D721Med (cell line): ENCODE results near the gene KCNJ3.

ENCODE experiments used
- DNase-seq: peaks from one replicate; pipeline ENCODE4 v3.0.0; 2011; ENCODE audit warnings: low spot score; ENCODE audit not compliant: insufficient read length
- FAIRE-seq: peaks from 2 replicates; lab custom pipeline; 2011; peaks lifted over from hg19 to GRCh38; lab: Jason Lieb, UNC
- CTCF ChIP-seq: IDR thresholded peaks from 2 replicates; pipeline ENCODE4 v1.5.1; 2012; ENCODE audit warnings: mild to moderate bottlenecking, control low read depth; ENCODE audit not compliant: insufficient read depth; ENCODE audit errors: missing control alignments

The KCNJ3 gene

DNA sequence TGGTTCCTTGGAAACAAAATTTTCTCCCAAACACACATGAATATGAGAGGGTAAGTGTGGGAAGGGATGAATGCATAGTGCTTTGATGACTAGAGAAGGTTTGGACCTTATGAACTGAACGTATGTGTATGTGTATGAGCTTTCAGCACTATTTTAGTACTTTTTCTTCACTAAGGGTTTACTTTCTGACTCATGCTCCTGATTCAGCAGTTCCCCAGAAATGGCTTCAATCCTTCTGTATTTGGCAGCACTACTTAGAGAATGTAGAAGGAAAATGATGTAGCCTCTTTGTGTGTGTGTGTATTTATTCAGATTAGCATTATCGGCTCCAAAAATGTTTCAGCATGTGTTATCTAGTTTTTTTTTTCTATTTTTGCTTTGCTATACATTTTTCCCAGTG is 22.2 kb downstream of the KCNJ3 start:
- DNase-seq: no peak

DNA sequence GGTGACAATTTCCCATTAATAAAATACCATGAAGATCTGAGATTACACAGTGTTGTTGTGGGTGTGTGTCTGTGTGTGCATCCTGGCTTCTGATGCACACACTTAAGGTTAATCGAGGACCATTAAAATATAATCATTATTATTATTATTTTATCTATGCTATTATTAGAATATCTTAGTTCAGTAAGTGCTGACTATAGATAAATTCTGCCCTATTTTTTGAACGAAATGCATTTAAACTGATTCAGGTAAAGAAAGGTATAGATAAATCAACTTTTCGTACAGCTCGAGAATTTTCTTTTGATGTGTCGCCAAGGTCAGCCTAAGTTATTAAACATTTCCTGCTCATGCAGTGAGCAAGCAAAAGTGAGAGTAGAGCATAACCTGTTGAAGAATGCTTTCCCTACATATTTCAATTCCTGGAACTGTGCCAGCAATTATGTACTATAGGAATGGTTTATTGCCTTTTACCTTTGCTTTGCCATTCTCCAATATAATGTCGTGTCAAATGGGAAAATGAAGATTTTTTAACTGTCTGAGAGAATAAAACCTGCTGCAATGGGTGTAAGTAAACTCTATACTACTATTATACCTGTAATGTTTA is 25.8 kb downstream of the KCNJ3 start:
- DNase-seq (no peak), FAIRE-seq (no peak)
- TF ChIP-seq CTCF: no peak

More for the DNA sequence above, 22.2 kb downstream of the KCNJ3 start:
- FAIRE-seq: no peak
- no peak for TF ChIP-seq CTCF

DNA sequence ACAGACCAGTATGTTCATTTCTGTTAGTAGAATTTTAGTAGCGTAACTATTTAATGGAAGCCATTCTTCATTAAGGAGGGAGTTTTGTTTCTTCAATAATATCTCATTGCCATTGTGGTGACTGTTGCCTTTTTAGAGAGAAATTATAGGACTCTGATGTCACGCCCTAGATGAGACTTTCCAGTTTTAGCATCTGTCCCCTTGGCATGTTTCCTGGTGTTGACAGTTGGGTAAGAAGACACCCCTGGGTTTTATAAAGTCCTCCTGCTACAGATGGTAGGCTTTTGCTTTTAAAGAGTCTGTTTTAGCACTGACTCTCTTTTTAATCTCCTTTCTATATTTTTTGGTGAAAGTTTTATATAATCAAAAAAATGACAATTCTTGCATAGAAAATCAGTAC is 41.9 kb downstream of the KCNJ3 start:
- no peak for TF ChIP-seq CTCF
- DNase-seq (no peak), FAIRE-seq (no peak)

DNA sequence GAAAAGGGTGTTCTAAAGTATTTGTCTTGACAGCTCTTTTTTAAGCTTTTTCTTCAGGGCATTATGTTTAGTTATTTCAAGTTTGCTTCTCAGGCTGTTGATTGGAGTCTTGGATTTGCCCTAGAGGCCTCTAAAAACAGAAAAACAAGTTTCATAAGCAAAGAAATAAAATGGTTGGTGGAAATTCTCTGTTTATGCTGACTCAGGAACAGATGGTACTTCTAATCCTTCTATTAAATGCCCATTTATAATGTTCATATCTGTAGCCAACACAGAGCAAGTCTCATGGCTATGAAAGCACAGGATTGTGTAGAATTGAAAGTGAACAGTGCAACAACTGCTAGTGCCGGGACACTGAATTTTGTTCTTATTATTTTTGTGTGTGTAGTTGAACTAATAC is 60.4 kb downstream of the KCNJ3 start:
- DNase-seq: no peak
- FAIRE-seq: peak; percentile 35
- TF ChIP-seq CTCF: no peak

GRCh38 chr2:154762638-154763037 is 64.1 kb downstream of the KCNJ3 start:
- DNase-seq (no peak), FAIRE-seq (no peak)
- TF ChIP-seq CTCF: no peak

DNA sequence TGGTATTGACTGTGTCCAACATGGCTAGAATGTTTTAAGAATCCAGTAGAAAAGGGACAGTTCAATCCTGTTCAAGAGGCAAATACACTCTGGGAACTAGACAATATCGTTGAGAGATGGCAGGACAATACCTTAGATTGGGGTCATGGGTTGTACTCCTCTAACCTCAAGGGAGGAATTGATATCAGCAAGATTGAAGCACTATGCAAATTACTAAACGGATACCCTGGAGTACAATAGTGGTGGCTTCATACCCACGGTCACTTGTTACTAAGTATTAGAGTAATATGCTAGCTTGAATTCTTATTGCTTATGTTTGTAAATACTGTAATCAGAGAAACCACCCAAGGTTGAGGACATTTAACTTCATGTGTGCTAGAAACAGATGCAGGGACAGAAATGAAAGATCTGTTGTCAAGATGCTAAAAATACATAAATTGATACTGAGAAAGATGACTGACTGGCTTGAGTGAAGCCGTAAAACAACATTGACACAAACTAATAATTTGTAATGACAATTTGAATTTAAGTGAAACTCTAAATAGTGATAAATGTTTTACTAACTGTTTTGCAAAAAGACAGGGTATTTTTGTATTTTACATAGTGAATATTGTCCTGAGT is 73.3 kb downstream of the KCNJ3 start:
- FAIRE-seq: no peak
- no peak for TF ChIP-seq CTCF
- no peak for DNase-seq

DNA sequence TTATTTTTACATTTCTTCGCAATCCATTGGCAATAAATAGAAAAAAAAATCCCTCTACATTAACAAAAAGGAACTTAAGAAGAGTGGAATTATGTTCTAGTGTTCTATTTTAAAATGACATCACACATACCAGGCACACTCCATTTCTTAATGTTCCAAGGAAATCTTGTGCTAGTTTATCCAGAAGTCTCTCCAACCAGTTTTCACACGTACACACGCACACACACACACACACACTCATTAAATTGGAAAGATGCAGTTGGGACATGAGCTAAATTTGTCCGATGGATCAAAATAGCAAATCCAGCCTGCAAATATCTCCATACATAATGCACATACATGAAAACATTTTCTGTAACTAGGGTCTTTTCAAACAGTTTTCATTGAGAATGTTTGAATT is 78.3 kb downstream of the KCNJ3 start:
- DNase-seq (no peak), FAIRE-seq (no peak)
- TF ChIP-seq CTCF: no peak
